CD14-positive monocyte (primary cell): ENCODE results near the gene LAMA1. TPM values are rescaled to one million over a fixed set of nuclear protein-coding genes. Genes with fewer than 3 reads are reported as not detected.

ENCODE experiments used
- DNase-seq, 3 donors: peaks; one replicate each; pipeline ENCODE4 v3.0.0-alpha.2; 2011 to 2022
- H2AFZ ChIP-seq: 2 replicates; pipeline ENCODE4 v1.6.0; 2012; ENCODE audit warnings: mild to moderate bottlenecking, low read depth, low read length, inconsistent platforms; ENCODE audit not compliant: insufficient read depth, poor library complexity, severe bottlenecking
- H3K27ac ChIP-seq, 2 donors: 1 replicate in 1 of 2; 2 replicates in 1 of 2; pipeline ENCODE4 v1.5.1; 2012 to 2013; ENCODE audit warnings: low read length in 2 of 2, control low read depth in 1 of 2, inconsistent platforms in 1 of 2, low read depth in 1 of 2, mild to moderate bottlenecking in 1 of 2
- H3K27me3 ChIP-seq, 2 donors: one replicate each; pipeline versions ENCODE4 v1.6.0 to v1.6.1; 2011 to 2013; ENCODE audit warnings: low read length in 2 of 2; ENCODE audit not compliant: control insufficient read depth in 2 of 2, insufficient read depth in 2 of 2
- H3K36me3 ChIP-seq, 2 donors: replicated peaks in 1 of 2; 1 replicate in 1 of 2; 2 replicates in 1 of 2; pipeline versions ENCODE4 v1.5.1 to v1.6.1; 2012 to 2013; ENCODE audit warnings: low read length in 2 of 2, control low read depth in 1 of 2, inconsistent platforms in 1 of 2, mild to moderate bottlenecking in 1 of 2; ENCODE audit not compliant: insufficient read depth in 2 of 2, control insufficient read depth in 1 of 2
- H3K4me1 ChIP-seq, 2 donors: 1 replicate in 1 of 2; 2 replicates in 1 of 2; pipeline versions ENCODE4 v1.5.1 to v1.6.1; 2012 to 2013; ENCODE audit warnings: low read length in 2 of 2, control low read depth in 1 of 2, inconsistent platforms in 1 of 2, mild to moderate bottlenecking in 1 of 2, moderate library complexity in 1 of 2; ENCODE audit not compliant: insufficient read depth in 2 of 2, control insufficient read depth in 1 of 2
- H3K4me2 ChIP-seq: replicated peaks from 2 replicates; pipeline ENCODE3; 2012; ENCODE audit warnings: low read length, moderate library complexity, mild to moderate bottlenecking; ENCODE audit not compliant: poor library complexity, severe bottlenecking; ENCODE audit errors: extremely low read depth
- H3K4me3 ChIP-seq, 3 experiments: fragments of 200-600 bp in 1 of 3; sonication (generic) in 1 of 3; replicated peaks in 1 of 3; 1 replicate in 2 of 3; 2 replicates in 1 of 3; pipeline ENCODE4 v1.5.1; 2011 to 2013; ENCODE audit warnings: low read length in 3 of 3, mild to moderate bottlenecking in 3 of 3, control low read depth in 2 of 3, low read depth in 2 of 3, inconsistent platforms in 1 of 3, moderate library complexity in 1 of 3
- H3K79me2 ChIP-seq: 2 replicates; pipeline ENCODE4 v1.6.0; 2012; ENCODE audit warnings: mild to moderate bottlenecking, control low read depth, inconsistent platforms, low read length, moderate library complexity; ENCODE audit not compliant: insufficient read depth
- H3K9ac ChIP-seq: 2 replicates; pipeline ENCODE4 v1.6.0; 2017; ENCODE audit warnings: low read length, mild to moderate bottlenecking; ENCODE audit not compliant: insufficient read depth, poor library complexity, severe bottlenecking
- H3K9me3 ChIP-seq, 2 donors: replicated peaks in 1 of 2; 1 replicate in 1 of 2; 2 replicates in 1 of 2; pipeline versions ENCODE4 v1.5.1 to v1.6.1; 2012 to 2013; ENCODE audit warnings: low read length in 2 of 2, control low read depth in 1 of 2; ENCODE audit not compliant: control insufficient read depth in 1 of 2, insufficient read depth in 1 of 2
- H4K20me1 ChIP-seq: 2 replicates; pipeline ENCODE4 v1.6.0; 2012; ENCODE audit warnings: mild to moderate bottlenecking, low read length, control low read depth, moderate library complexity; ENCODE audit not compliant: insufficient read depth
- H3K27ac Mint-ChIP-seq, 7 donors: one replicate each; pipeline ENCODE4 v1.8.0; 2020; ENCODE audit warnings: mild to moderate bottlenecking in 7 of 7, mixed read lengths in 7 of 7, moderate library complexity in 6 of 7, inconsistent platforms in 2 of 7
- H3K27me3 Mint-ChIP-seq, 3 donors: one replicate each; pipeline ENCODE4 v1.8.0; 2021 to 2022; ENCODE audit warnings: low read depth in 3 of 3, mild to moderate bottlenecking in 3 of 3, mixed read lengths in 3 of 3, moderate library complexity in 3 of 3, inconsistent platforms in 1 of 3
- H3K36me3 Mint-ChIP-seq, 2 donors: one replicate each; pipeline ENCODE4 v1.8.0; 2020; ENCODE audit warnings: mixed read lengths in 2 of 2, inconsistent platforms in 1 of 2, mild to moderate bottlenecking in 1 of 2
- H3K4me1 Mint-ChIP-seq: one replicate; pipeline ENCODE4 v1.8.0; 2020; ENCODE audit warnings: mild to moderate bottlenecking, mixed read lengths
- H3K4me3 Mint-ChIP-seq, 2 donors: one replicate each; pipeline ENCODE4 v1.8.0; 2020; ENCODE audit warnings: mild to moderate bottlenecking in 2 of 2, mixed read lengths in 2 of 2, moderate library complexity in 1 of 2
- H3K9me3 Mint-ChIP-seq, 7 donors: one replicate each; pipeline ENCODE4 v1.8.0; 2020 to 2022; ENCODE audit warnings: mixed read lengths in 7 of 7, mild to moderate bottlenecking in 6 of 7, moderate library complexity in 6 of 7, inconsistent platforms in 2 of 7
- WGBS: methylation state at CpG from one replicate; pipeline ENCODE4 v1.1.5; 2013; ENCODE audit warnings: missing lambda C conversion rate; ENCODE audit not compliant: insufficient coverage; 5-methylcytosine and 5-hydroxymethylcytosine counted together
- intact Hi-C, 2 donors: fragments of 100-400 bp; cut with micrococcal nuclease; formaldehyde crosslinking; loops; one replicate each; pipeline versions ENCODE4 v1.15.0 to v1.15.1; 2023
- polyA plus RNA-seq, 3 donors: library from polyadenylated mRNA; depleted of rRNA in 1 of 3; unstranded in 2 of 3; stranded (reverse) in 1 of 3; fragments of 300-500 nt in 2 of 3; fragments of >200 nt in 1 of 3; fragmentation: Illumina TruSeq in 2 of 3; gene quantifications; 1 replicate in 2 of 3; 2 replicates in 1 of 3; pipeline ENCODE4 v1.2.3, GENCODE V29; 2012 to 2021
- TF ChIP-seq, protein P1 (sequence below): fragments of 200-600 bp; IDR thresholded peaks from one replicate; pipeline ENCODE4 v1.8.0; 2022; ENCODE audit warnings: antibody characterized with exemption, mild to moderate bottlenecking

Gene LAMA1
- polyA plus RNA-seq, 3 donors: not detected

DNA sequence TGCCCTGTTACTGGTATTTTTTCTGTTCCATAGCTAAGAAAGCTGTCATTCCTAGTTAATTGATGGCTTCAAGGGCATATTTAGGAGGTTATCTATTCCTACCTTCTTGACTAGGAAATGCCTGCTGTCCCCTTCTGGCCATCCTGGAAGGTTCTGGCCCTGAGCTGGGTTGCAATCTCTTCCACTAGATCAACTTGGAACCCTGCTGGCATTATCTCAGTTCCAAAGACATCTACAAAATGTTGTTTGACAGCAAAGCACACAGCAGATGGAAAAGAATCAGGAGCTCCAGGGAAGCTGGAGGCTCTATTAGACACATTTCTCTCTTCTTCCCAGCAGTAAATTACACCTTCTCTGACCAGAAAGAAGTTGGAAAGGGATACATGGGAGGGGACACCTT lies 196.0 kb downstream of the LAMA1 start:
- H3K4me1 ChIP-seq: no peaks in the 10 kb centered on the region
- no peaks in the 10 kb centered on the region for H3K9me3 ChIP-seq
- H4K20me1 ChIP-seq: no peaks in the 10 kb centered on the region
- DNase-seq: no peak
- H3K4me3 ChIP-seq: no peak overlapping the region
- no peaks in the 10 kb centered on the region for H3K36me3 ChIP-seq
- Mint-ChIP-seq H3K36me3 (no peaks in the 10 kb centered on the region), H3K27ac (no peak overlapping the region), H3K4me3 (no peak overlapping the region), H3K27me3 (peaks cover 0 to 9% (median 1%) of the 10 kb centered on the region in 3 donors), H3K9me3 (peaks cover 0 to 2% (median 0%) of the 10 kb centered on the region in 7 donors), H3K4me1 (no peaks in the 10 kb centered on the region)
- intact Hi-C loops: no loop called here
- H2AFZ ChIP-seq: no peak overlapping the region
- H3K79me2 ChIP-seq: no peaks in the 10 kb centered on the region
- TF ChIP-seq, protein P1, sequence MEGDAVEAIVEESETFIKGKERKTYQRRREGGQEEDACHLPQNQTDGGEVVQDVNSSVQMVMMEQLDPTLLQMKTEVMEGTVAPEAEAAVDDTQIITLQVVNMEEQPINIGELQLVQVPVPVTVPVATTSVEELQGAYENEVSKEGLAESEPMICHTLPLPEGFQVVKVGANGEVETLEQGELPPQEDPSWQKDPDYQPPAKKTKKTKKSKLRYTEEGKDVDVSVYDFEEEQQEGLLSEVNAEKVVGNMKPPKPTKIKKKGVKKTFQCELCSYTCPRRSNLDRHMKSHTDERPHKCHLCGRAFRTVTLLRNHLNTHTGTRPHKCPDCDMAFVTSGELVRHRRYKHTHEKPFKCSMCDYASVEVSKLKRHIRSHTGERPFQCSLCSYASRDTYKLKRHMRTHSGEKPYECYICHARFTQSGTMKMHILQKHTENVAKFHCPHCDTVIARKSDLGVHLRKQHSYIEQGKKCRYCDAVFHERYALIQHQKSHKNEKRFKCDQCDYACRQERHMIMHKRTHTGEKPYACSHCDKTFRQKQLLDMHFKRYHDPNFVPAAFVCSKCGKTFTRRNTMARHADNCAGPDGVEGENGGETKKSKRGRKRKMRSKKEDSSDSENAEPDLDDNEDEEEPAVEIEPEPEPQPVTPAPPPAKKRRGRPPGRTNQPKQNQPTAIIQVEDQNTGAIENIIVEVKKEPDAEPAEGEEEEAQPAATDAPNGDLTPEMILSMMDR: no peak
- H3K27me3 ChIP-seq: no peaks in the 10 kb centered on the region
- no peak overlapping the region for H3K27ac ChIP-seq
- H3K4me2 ChIP-seq: no peak overlapping the region
- no peak overlapping the region for H3K9ac ChIP-seq

DNA sequence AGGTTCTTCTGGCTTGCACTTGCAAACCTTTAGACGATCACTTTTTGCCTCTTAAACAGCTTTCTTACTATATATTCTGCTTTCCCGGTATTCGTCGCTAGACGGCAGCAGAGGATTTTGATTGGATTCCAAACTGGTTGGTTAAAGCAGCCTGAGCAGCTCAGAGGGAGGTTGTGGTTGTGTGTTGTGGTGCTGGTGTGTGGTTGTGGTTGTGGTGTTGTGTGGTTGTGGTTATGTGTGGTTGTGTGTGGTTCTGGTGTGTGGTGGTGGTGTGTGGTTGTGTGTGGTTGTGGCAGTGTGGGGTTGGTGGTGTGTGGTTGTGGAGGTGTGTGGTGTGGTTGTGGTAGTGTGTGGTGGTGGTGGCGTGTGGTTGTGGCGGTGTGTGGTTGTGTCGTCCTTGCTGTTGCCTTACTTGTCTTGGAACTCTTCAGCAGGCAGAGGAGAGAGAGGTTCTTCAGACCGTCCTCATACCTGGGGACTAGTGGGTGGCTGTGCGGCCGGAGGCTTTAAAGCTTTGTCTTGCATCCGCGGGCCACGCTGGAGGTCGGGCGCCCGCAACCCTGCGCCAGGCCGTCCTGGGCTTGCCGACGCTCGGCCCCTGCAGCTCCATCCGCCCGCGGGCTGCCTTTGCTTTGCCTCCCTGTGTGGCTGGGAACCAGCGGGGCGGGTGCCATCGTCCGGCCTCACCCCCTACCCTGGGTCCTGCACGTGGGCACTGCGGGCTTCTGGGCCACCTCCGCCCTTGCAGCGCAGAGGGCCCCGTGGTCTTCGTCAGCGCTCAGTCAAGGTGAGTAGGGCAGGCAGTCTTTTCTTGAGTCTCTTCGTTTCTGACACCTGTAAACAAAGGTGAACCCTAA lies 197.3 kb downstream of the LAMA1 start:
- Histone ChIP-seq H3K4me1 (no peaks in the 10 kb centered on the region), H3K79me2 (no peaks in the 10 kb centered on the region), H3K27ac (no peak overlapping the region), H3K27me3 (no peaks in the 10 kb centered on the region), H3K9me3 (no peaks in the 10 kb centered on the region), H3K4me2 (no peak overlapping the region), H3K36me3 (no peaks in the 10 kb centered on the region), H3K4me3 (no peak overlapping the region), H3K9ac (no peak overlapping the region), H2AFZ (no peak overlapping the region), H4K20me1 (no peaks in the 10 kb centered on the region)
- no peaks in the 10 kb centered on the region for H3K36me3 Mint-ChIP-seq
- H3K27ac Mint-ChIP-seq: peak overlapping the region in 1 of 7 donors; percentile 12
- DNase-seq: no peak
- H3K4me1 Mint-ChIP-seq: no peaks in the 10 kb centered on the region
- H3K4me3 Mint-ChIP-seq: no peak overlapping the region
- H3K27me3 Mint-ChIP-seq: peaks cover 0 to 6% (median 1%) of the 10 kb centered on the region in 3 donors
- intact Hi-C loops: no loop called here
- TF ChIP-seq, protein P1: peak; percentile 27
- peaks cover 0 to 2% (median 0%) of the 10 kb centered on the region in 7 donors for H3K9me3 Mint-ChIP-seq
- WGBS: 89% methylated on average over 31 of the region's 37 CpGs
